ENCODE measurements around the gene STARD13.
A peak's percentile ranks its signal among the peaks of the same experiment; 100 is the strongest.
"Not testable (repeated sequence)": the region's sequence is repeated elsewhere in the genome, so short reads cannot be mapped to it uniquely, and the experiment has no call there.

Gene STARD13

GRCh38 chr13:33249066-33249465 is 36.5 kb downstream of the STARD13 start:
- no peak for DNase-seq

GRCh38 chr13:33245505-33246158 is 39.9 kb downstream of the STARD13 start:
- DNase-seq: no peak

- DNase-seq: no peak
Observed at GRCh38 chr13:33244907-33245287, 40.7 kb downstream of the STARD13 start.

- no peak for DNase-seq
Observed at GRCh38 chr13:33244210-33244906, 41.2 kb downstream of the STARD13 start.

GRCh38 chr13:33242984-33243617 is 42.5 kb downstream of the STARD13 start:
- DNase-seq: no peak

- DNase-seq: not testable (repeated sequence)
Observed at GRCh38 chr13:33242372-33242771, 43.2 kb downstream of the STARD13 start.

- DNase-seq: no peak
Observed at GRCh38 chr13:33236021-33236420, 49.5 kb downstream of the STARD13 start.

GRCh38 chr13:33235564-33235963 is 50.0 kb downstream of the STARD13 start:
- peak in 1 of 2 experiments; percentile 3 for DNase-seq

- DNase-seq: no peak
Observed at GRCh38 chr13:33235078-33235477, 50.5 kb downstream of the STARD13 start.

- no peak for DNase-seq
Observed at GRCh38 chr13:33233547-33233946, 52.0 kb downstream of the STARD13 start.

GRCh38 chr13:33232883-33233282 is 52.7 kb downstream of the STARD13 start:
- DNase-seq: no peak

GRCh38 chr13:33231339-33231738 is 54.2 kb downstream of the STARD13 start:
- no peak for DNase-seq

- no peak for DNase-seq
Observed at GRCh38 chr13:33230178-33230881, 55.2 kb downstream of the STARD13 start.

GRCh38 chr13:33229446-33230177 is 55.9 kb downstream of the STARD13 start:
- no peak for DNase-seq

GRCh38 chr13:33228648-33229445 is 56.7 kb downstream of the STARD13 start:
- DNase-seq: peak; percentile 24 to 43

GRCh38 chr13:33227927-33228647 is 57.5 kb downstream of the STARD13 start:
- no peak for DNase-seq

GRCh38 chr13:33224686-33225085 is 60.9 kb downstream of the STARD13 start:
- DNase-seq: no peak

GRCh38 chr13:33224191-33224590 is 61.4 kb downstream of the STARD13 start:
- no peak for DNase-seq

GRCh38 chr13:33219926-33220325 is 65.6 kb downstream of the STARD13 start:
- no peak for DNase-seq

GRCh38 chr13:33218426-33218825 is 67.1 kb downstream of the STARD13 start:
- no peak for DNase-seq

- DNase-seq: no peak
Observed at GRCh38 chr13:33218020-33218419, 67.5 kb downstream of the STARD13 start.
